BE2C (cell line): ENCODE measurements around the gene ANP32E.
"Not testable (repeated sequence)": the region's sequence is repeated elsewhere in the genome, so short reads cannot be mapped to it uniquely, and the experiment has no call there.

Source experiments
- DNase-seq: peaks from one replicate; pipeline ENCODE4 v3.0.0-alpha.2; 2020
- H3K27me3 ChIP-seq: fragments of 250-450 bp; sonication (Bioruptor Pico); 2 replicates; pipeline ENCODE4 v1.5.1; 2020; ENCODE audit warnings: mild to moderate bottlenecking
- H3K36me3 ChIP-seq: fragments of 250-450 bp; sonication (Bioruptor Pico); 2 replicates; pipeline ENCODE4 v1.5.1; 2020; ENCODE audit warnings: mild to moderate bottlenecking
- H3K4me1 ChIP-seq: fragments of 250-450 bp; sonication (Bioruptor Pico); 2 replicates; pipeline ENCODE4 v1.5.1; 2020
- H3K4me3 ChIP-seq: 2 replicates; pipeline ENCODE4 v1.5.1; 2011; ENCODE audit warnings: low read depth, low read length
- H3K9me3 ChIP-seq: fragments of 250-450 bp; sonication (Bioruptor Pico); 2 replicates; pipeline ENCODE4 v1.5.1; 2020
- TF ChIP-seq, protein P1 (sequence below): IDR thresholded peaks from 2 replicates; pipeline ENCODE4 v1.5.1; 2012; ENCODE audit warnings: mild to moderate bottlenecking, low read depth, low read length

ANP32E gene

DNA sequence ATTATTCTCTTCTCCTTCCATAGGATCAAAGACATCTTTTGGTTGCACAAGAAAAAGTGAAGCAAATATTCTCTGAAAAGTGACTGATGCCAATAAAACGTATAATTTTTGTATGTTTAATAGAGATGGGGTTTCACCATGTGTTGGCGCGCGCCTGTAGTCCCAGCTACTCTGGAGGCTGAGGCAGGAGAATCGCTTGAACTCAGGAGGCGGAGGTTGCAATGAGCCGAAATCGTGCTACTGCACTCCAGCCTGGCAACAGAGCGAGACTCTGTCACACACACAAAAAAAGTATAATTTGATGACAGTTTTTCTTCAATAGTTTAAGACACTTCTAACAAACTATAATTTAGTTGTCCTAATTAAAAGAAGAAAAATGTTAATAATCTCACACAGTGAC is 23.8 kb downstream of the ANP32E start:
- DNase-seq: no peak
- TF ChIP-seq, protein P1, sequence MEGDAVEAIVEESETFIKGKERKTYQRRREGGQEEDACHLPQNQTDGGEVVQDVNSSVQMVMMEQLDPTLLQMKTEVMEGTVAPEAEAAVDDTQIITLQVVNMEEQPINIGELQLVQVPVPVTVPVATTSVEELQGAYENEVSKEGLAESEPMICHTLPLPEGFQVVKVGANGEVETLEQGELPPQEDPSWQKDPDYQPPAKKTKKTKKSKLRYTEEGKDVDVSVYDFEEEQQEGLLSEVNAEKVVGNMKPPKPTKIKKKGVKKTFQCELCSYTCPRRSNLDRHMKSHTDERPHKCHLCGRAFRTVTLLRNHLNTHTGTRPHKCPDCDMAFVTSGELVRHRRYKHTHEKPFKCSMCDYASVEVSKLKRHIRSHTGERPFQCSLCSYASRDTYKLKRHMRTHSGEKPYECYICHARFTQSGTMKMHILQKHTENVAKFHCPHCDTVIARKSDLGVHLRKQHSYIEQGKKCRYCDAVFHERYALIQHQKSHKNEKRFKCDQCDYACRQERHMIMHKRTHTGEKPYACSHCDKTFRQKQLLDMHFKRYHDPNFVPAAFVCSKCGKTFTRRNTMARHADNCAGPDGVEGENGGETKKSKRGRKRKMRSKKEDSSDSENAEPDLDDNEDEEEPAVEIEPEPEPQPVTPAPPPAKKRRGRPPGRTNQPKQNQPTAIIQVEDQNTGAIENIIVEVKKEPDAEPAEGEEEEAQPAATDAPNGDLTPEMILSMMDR: no peak
- Histone ChIP-seq H3K4me3 (no peak overlapping the region), H3K27me3 (no peaks in the 10 kb centered on the region), H3K36me3 (no peaks in the 10 kb centered on the region), H3K9me3 (no peaks in the 10 kb centered on the region), H3K4me1 (peaks cover 4% of the 10 kb centered on the region; the same call in 1 of the 2 replicates)

DNA sequence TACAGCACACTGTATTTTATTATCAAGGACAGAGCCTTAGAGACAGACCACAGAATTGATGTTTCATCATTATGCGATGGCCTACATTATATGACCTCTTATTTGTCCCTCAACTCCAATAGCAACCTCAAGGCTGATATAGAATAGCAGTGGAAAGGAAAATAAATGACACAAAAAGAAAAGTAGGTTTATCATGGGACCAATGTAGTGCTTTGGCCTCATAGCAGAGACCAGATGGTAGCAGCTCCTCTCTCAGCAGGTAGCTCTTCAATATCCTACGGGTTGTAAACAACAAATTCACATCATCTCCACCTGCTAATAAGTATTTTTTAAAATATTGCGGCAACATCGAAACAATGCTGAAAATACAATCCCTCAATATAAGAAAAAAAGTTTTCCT is 25.2 kb downstream of the ANP32E start:
- no peaks in the 10 kb centered on the region for H3K9me3 ChIP-seq
- H3K4me3 ChIP-seq: no peak overlapping the region
- H3K4me1 ChIP-seq: peaks cover 4% of the 10 kb centered on the region; the same call in 1 of the 2 replicates
- DNase-seq: no peak
- TF ChIP-seq, protein P1: no peak
- H3K27me3 ChIP-seq: no peaks in the 10 kb centered on the region
- no peaks in the 10 kb centered on the region for H3K36me3 ChIP-seq

DNA sequence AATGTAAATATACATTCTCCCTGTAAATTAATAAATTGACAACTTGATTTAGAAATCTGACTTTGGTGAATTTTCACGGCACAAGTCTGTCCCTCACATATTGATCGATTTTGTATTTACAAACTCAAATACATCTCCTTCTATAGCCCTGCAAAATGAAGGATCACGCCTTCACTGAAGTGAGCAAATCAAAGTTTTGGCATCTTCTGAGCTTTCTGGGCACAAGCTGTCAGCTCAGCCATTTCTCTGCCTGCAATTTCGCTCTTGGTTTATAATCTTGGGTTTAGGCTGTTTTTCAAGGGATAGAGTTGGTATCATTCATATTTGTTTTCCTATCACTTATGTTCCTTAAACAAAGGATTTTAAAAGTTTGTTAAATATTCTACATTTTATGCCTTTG is 25.8 kb downstream of the ANP32E start:
- Histone ChIP-seq H3K9me3 (no peaks in the 10 kb centered on the region), H3K4me1 (peaks cover 4% of the 10 kb centered on the region; the same call in 1 of the 2 replicates), H3K36me3 (no peaks in the 10 kb centered on the region), H3K27me3 (no peaks in the 10 kb centered on the region), H3K4me3 (no peak overlapping the region)
- TF ChIP-seq, protein P1: no peak
- no peak for DNase-seq

DNA sequence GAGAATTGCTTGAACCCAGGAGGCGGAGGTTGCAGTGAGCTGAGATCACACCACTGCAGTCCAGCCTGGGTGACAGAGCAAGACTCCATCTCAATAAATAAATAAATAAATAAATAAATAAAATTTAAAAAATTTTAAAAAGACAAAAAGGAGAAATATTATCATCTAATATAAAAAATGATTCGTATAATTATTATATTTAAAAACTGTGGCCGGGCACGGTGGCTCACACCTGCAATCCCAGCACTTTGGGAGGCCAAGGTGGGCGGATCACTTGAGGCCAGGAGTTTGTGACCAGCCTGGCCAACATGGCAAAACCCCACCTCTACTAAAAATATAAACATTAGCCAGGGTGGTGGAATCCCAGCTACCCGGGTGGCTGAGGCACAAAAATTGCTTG is 27.5 kb downstream of the ANP32E start:
- H3K36me3 ChIP-seq, DNase-seq, H3K4me3 ChIP-seq, H3K27me3 ChIP-seq, H3K4me1 ChIP-seq, H3K9me3 ChIP-seq: not testable (repeated sequence)

DNA sequence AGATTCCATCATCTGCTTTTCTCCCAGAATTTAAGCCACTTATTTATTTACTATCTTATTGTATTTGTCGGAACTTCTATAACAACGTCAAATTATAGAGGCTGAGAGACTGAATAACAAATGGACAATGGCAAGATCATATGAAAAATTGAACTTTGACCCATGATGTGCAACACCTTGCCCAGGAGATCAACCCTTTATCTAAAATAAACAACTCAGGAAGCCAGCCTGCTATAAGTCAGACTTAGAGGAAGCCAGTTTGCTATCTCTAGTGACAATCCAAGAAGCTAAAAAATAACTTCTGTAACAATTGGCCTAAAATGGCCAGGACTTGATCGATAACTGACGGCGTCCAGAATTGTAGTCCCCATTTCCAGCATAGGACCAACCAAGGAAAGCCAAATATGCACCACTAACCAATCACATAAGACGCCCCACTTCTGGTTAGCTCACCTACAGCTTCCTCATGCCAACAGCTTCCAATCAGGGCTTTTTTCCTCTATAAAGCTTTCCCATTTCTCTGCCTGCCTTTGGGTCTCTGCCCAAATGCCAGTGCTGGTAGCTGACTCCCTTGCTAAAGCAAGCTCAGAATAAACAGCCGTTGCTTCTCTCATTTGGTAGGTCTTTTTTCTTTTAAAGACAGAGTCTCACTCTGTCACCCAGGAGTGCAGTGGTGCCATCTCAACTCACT is 28.5 kb downstream of the ANP32E start:
- TF ChIP-seq, protein P1: no peak
- no peaks in the 10 kb centered on the region for H3K36me3 ChIP-seq
- no peak overlapping the region for H3K4me3 ChIP-seq
- no peaks in the 10 kb centered on the region for H3K9me3 ChIP-seq
- no peaks in the 10 kb centered on the region; the same call in 1 of the 2 replicates for H3K4me1 ChIP-seq
- H3K27me3 ChIP-seq: no peaks in the 10 kb centered on the region
- no peak for DNase-seq

DNA sequence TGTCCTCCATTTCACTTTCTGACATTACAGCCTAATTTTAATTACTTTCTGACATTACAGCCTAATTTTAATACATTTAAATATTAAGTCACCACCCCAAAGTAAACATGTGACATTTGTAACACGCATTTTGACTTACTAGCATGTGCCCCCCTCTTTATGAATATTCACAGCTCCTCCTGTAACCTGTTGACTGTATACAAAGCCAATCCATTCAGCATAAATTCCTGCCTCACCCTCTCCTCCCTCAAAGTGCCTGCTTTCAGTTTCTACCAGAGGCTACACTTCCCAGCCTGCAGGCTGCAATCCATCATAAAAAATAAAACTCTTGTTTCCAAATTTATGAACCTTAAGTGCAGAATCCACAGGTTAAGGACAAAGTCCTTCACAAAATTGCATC is 39.5 kb downstream of the ANP32E start:
- DNase-seq: no peak
- Histone ChIP-seq H3K4me1 (no peaks in the 10 kb centered on the region), H3K27me3 (no peaks in the 10 kb centered on the region), H3K9me3 (no peaks in the 10 kb centered on the region), H3K4me3 (no peak overlapping the region), H3K36me3 (no peaks in the 10 kb centered on the region)
- TF ChIP-seq, protein P1: no peak
